ENCODE results near the gene CD200R1.

Gene CD200R1, protein sequence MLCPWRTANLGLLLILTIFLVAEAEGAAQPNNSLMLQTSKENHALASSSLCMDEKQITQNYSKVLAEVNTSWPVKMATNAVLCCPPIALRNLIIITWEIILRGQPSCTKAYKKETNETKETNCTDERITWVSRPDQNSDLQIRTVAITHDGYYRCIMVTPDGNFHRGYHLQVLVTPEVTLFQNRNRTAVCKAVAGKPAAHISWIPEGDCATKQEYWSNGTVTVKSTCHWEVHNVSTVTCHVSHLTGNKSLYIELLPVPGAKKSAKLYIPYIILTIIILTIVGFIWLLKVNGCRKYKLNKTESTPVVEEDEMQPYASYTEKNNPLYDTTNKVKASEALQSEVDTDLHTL

DNA sequence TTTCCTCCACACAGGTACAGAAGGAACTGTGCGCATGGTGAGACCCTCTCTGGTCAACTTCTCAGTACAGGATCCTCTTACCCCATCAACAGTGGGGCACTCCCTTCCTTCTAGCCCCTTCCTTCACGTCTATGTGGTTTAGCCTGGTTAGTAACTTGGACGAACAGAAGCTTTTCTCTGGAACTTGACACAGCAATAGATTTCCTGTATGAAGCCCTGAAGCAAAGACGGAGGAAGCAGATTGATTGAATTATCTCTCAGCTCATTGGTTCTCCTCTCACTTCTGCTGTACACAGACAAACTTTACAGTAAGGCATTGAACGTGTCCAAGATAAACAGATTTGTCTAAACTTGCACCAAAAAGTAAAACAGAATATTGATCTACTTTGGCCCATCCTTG is at the start of gene CD200R1:
CD200R1 (minus strand) TSS at position 210 of the 400 bp plus-strand sequence. CDS start 246 bp downstream, outside the sequence.
- in situ Hi-C loops (cut with MboI; ENCODE audit: low sequenced_read_pairs), result no loop called here
- Histone ChIP-seq H3K4me3 (no peak within 1 kb of the TSS), H3K9me3 (no peaks in the 10 kb centered on the region)

GRCh38 chr3:113021471-113021870 is 46.6 kb upstream of the CD200R1 start:
- DNase-seq (ENCODE audit: low spot score in 2 of 2), result no peak
- in situ Hi-C loops (cut with MboI; ENCODE audit: low sequenced_read_pairs), result no loop called here
- Histone ChIP-seq H3K4me1 (peaks cover 32% of the 10 kb centered on the region), H3K9me3 (no peaks in the 10 kb centered on the region), H3K27me3 (ENCODE audit: low read depth) (no peaks in the 10 kb centered on the region), H3K4me3 (no peak overlapping the region), H3K36me3 (replicated peaks) (peaks cover 16% of the 10 kb centered on the region)

More for the DNA sequence above, at the start of gene CD200R1:
- Histone ChIP-seq H3K4me1 (no peaks in the 10 kb centered on the region), H3K27me3 (ENCODE audit: low read depth) (peaks cover 8% of the 10 kb centered on the region), H3K36me3 (replicated peaks) (no peaks in the 10 kb centered on the region)
- no peak for DNase-seq (ENCODE audit: low spot score in 2 of 2)

- in situ Hi-C loops (cut with MboI; ENCODE audit: low sequenced_read_pairs), result no loop called here
- Histone ChIP-seq H3K27me3 (ENCODE audit: low read depth) (no peaks in the 10 kb centered on the region), H3K4me3 (peak overlapping the region; percentile 90), H3K9me3 (no peaks in the 10 kb centered on the region), H3K4me1 (peaks cover 27% of the 10 kb centered on the region), H3K36me3 (replicated peaks) (peaks cover 34% of the 10 kb centered on the region)
- peak; percentile 92 to 94 for DNase-seq (ENCODE audit: low spot score in 2 of 2)
These were observed 44.6 kb upstream of the CD200R1 start for GRCh38 chr3:113019182-113020137.

- Histone ChIP-seq H3K9me3 (no peaks in the 10 kb centered on the region), H3K4me1 (peaks cover 21% of the 10 kb centered on the region), H3K36me3 (replicated peaks) (peaks cover 41% of the 10 kb centered on the region), H3K4me3 (peak overlapping the region; percentile 90), H3K27me3 (ENCODE audit: low read depth) (no peaks in the 10 kb centered on the region)
- in situ Hi-C loops (cut with MboI; ENCODE audit: low sequenced_read_pairs), result no loop called here
- DNase-seq (ENCODE audit: low spot score in 2 of 2), result peak; percentile 28 to 44
These were observed 43.8 kb upstream of the CD200R1 start for GRCh38 chr3:113018536-113019181.

- no peak for DNase-seq (ENCODE audit: low spot score in 2 of 2)
- Histone ChIP-seq H3K36me3 (replicated peaks) (peaks cover 87% of the 10 kb centered on the region), H3K9me3 (no peaks in the 10 kb centered on the region), H3K4me3 (no peak overlapping the region), H3K4me1 (peaks cover 7% of the 10 kb centered on the region), H3K27me3 (ENCODE audit: low read depth) (no peaks in the 10 kb centered on the region)
- in situ Hi-C loops (cut with MboI; ENCODE audit: low sequenced_read_pairs), result no loop called here
These were observed 38.7 kb upstream of the CD200R1 start for GRCh38 chr3:113013593-113013992.

- peaks cover 96% of the 10 kb centered on the region for H3K36me3 ChIP-seq (replicated peaks)
- in situ Hi-C loops (cut with MboI; ENCODE audit: low sequenced_read_pairs), result no loop called here
- DNase-seq (ENCODE audit: low spot score in 2 of 2), result no peak
These were observed 33.2 kb upstream of the CD200R1 start for GRCh38 chr3:113008117-113008516.

GRCh38 chr3:113006359-113007056 is 31.6 kb upstream of the CD200R1 start:
- Histone ChIP-seq H3K4me1 (peaks cover 12% of the 10 kb centered on the region), H3K9me3 (no peaks in the 10 kb centered on the region), H3K27me3 (ENCODE audit: low read depth) (no peaks in the 10 kb centered on the region), H3K36me3 (replicated peaks) (peaks cover 87% of the 10 kb centered on the region), H3K4me3 (no peak overlapping the region)
- no peak for DNase-seq (ENCODE audit: low spot score in 2 of 2)
- in situ Hi-C loops (cut with MboI; ENCODE audit: low sequenced_read_pairs), result no loop called here

More at GRCh38 chr3:113008117-113008516, 33.2 kb upstream of the CD200R1 start:
- Histone ChIP-seq H3K4me3 (no peak overlapping the region), H3K27me3 (ENCODE audit: low read depth) (no peaks in the 10 kb centered on the region), H3K4me1 (no peaks in the 10 kb centered on the region), H3K9me3 (no peaks in the 10 kb centered on the region)

GRCh38 chr3:113005611-113006010 is 30.7 kb upstream of the CD200R1 start:
- Histone ChIP-seq H3K9me3 (no peaks in the 10 kb centered on the region), H3K4me1 (peaks cover 15% of the 10 kb centered on the region), H3K27me3 (ENCODE audit: low read depth) (no peaks in the 10 kb centered on the region), H3K36me3 (replicated peaks) (peaks cover 84% of the 10 kb centered on the region), H3K4me3 (no peak overlapping the region)
- DNase-seq (ENCODE audit: low spot score in 2 of 2), result no peak
- in situ Hi-C loops (cut with MboI; ENCODE audit: low sequenced_read_pairs), result no loop called here

GRCh38 chr3:113002679-113003078 is 27.8 kb upstream of the CD200R1 start:
- in situ Hi-C loops (cut with MboI; ENCODE audit: low sequenced_read_pairs), result no loop called here
- Histone ChIP-seq H3K4me3 (no peak overlapping the region), H3K36me3 (replicated peaks) (peaks cover 63% of the 10 kb centered on the region), H3K4me1 (peaks cover 15% of the 10 kb centered on the region), H3K9me3 (no peaks in the 10 kb centered on the region), H3K27me3 (ENCODE audit: low read depth) (no peaks in the 10 kb centered on the region)
- no peak for DNase-seq (ENCODE audit: low spot score in 2 of 2)

- H3K27me3 ChIP-seq (ENCODE audit: low read depth), result no peaks in the 10 kb centered on the region
- peaks cover 56% of the 10 kb centered on the region for H3K36me3 ChIP-seq (replicated peaks)
- H3K4me3 ChIP-seq, result no peak overlapping the region
- H3K9me3 ChIP-seq, result no peaks in the 10 kb centered on the region
- in situ Hi-C loops (cut with MboI; ENCODE audit: low sequenced_read_pairs), result no loop called here
- peak; percentile 26 to 89 for DNase-seq (ENCODE audit: low spot score in 2 of 2)
- peaks cover 15% of the 10 kb centered on the region for H3K4me1 ChIP-seq
These were observed 27.1 kb upstream of the CD200R1 start for GRCh38 chr3:113002037-113002436.

- no peak for DNase-seq (ENCODE audit: low spot score in 2 of 2)
- peaks cover 43% of the 10 kb centered on the region for H3K36me3 ChIP-seq (replicated peaks)
- no peaks in the 10 kb centered on the region for H3K9me3 ChIP-seq
- H3K27me3 ChIP-seq (ENCODE audit: low read depth), result no peaks in the 10 kb centered on the region
- peaks cover 15% of the 10 kb centered on the region for H3K4me1 ChIP-seq
- H3K4me3 ChIP-seq, result no peak overlapping the region
- in situ Hi-C loops (cut with MboI; ENCODE audit: low sequenced_read_pairs), result no loop called here
These were observed 25.8 kb upstream of the CD200R1 start for GRCh38 chr3:113000691-113001090.

DNA sequence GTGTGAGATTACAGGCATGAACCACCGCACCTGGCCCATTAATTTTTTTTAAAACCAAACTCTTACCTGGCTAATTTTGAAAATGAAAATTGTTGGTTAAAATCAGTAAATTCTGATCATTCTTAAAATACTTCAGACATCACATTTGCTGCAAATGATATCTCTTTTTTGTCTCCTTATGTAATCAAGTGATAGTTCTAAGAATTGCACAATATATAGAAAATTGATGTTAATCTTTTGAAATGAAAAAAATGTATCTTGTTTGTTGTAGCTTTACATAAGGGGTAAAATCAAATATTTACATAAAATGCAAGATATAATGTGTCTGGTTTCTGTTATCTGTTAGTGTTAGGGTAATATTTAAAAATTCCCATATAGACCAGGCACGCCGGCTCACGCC is 20.9 kb upstream of the CD200R1 start:
- in situ Hi-C loops (cut with MboI; ENCODE audit: low sequenced_read_pairs), result no loop called here
- no peaks in the 10 kb centered on the region for H3K27me3 ChIP-seq (ENCODE audit: low read depth)
- no peak for DNase-seq (ENCODE audit: low spot score in 2 of 2)
- no peak overlapping the region for H3K4me3 ChIP-seq
- peaks cover 8% of the 10 kb centered on the region for H3K36me3 ChIP-seq (replicated peaks)
- H3K4me1 ChIP-seq, result peaks cover 15% of the 10 kb centered on the region; the same call in 1 of the 2 replicates
- H3K9me3 ChIP-seq, result no peaks in the 10 kb centered on the region
